Chondrocyte (in vitro differentiated cells): ENCODE measurements around the gene IQGAP1. TPM values are rescaled to one million over a fixed set of nuclear protein-coding genes. Genes with fewer than 3 reads are reported as not detected.
"Not testable (repeated sequence)": the region's sequence is repeated elsewhere in the genome, so short reads cannot be mapped to it uniquely, and the experiment has no call there.

Experiments used
- DNase-seq: peaks from one replicate; pipeline ENCODE4 v3.0.0; 2021; ENCODE audit warnings: mixed read lengths, low spot score
- H3K27ac Mint-ChIP-seq: one replicate; pipeline ENCODE4 v1.8.0; 2021; ENCODE audit warnings: mild to moderate bottlenecking, moderate library complexity, mixed read lengths; ENCODE audit not compliant: unreplicated experiment
- H3K27me3 Mint-ChIP-seq: 2 replicates; pipeline ENCODE4 v1.8.0; 2021; ENCODE audit warnings: low read depth, mixed read lengths
- H3K36me3 Mint-ChIP-seq: 2 replicates; pipeline ENCODE4 v1.8.0; 2021; ENCODE audit warnings: low read depth, mixed read lengths
- H3K4me1 Mint-ChIP-seq: 2 replicates; pipeline ENCODE4 v1.8.0; 2021; ENCODE audit warnings: low read depth, mild to moderate bottlenecking, mixed read lengths
- H3K4me3 Mint-ChIP-seq: one replicate; pipeline ENCODE4 v1.8.0; 2021; ENCODE audit warnings: mild to moderate bottlenecking, moderate library complexity, mixed read lengths; ENCODE audit not compliant: unreplicated experiment
- H3K9me3 Mint-ChIP-seq: 2 replicates; pipeline ENCODE4 v1.8.0; 2021; ENCODE audit warnings: low read depth, mixed read lengths
- total RNA-seq: library from RNA; stranded (reverse); gene quantifications from 3 replicates; pipeline ENCODE4 v1.2.1, GENCODE V29; 2021
- TF ChIP-seq, protein P1 (sequence below): fragments of 200-600 bp; sonication (generic); IDR thresholded peaks from 2 replicates; pipeline ENCODE4 v1.5.0; 2021; ENCODE audit warnings: antibody characterized with exemption, mild to moderate bottlenecking, moderate library complexity

The IQGAP1 gene
- total RNA-seq, 1 donor from 2014 or later = 209 TPM

DNA sequence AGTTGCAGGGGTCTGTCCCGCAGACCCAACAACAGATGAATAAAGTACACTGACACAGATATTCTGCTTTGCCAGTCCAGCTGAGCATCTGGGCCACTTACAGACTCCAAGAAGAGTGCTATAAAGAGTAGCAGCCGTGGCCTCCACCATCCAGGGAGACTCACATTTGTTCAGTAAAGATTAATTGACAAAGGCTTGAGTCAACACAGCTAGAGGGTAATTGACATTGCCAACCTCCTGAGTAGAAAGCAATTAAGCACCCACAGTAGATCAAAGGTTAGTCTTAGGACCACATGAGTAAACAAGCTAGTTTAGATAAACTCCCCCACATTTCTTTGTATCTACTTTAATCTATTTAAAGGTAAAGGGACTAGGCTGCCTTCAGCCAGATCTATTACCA, 125.4 kb downstream of the IQGAP1 start:
- Mint-ChIP-seq H3K36me3 (no peaks in the 10 kb centered on the region), H3K27me3 (no peaks in the 10 kb centered on the region)
- DNase-seq = no peak

DNA sequence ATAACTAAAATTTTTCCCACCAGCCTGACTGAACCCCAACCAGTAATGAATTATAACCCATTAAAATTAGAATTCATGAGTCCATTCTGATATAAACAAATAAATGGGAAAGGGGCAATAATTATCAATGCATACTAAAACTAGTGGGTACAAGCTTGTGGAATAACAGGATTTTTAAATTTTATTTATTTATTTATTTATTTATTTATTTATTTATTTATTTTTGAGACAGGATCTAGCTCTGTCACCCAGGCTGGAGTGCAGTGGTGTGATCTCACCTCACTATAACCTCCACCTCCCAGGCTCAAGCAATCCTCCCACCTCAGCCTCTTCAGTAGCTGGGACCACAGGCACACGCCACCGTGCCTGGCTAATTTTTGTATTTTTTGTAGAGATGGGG, 125.9 kb downstream of the IQGAP1 start:
- not testable (repeated sequence) for H3K27ac Mint-ChIP-seq, H3K4me1 Mint-ChIP-seq, DNase-seq, H3K36me3 Mint-ChIP-seq, H3K27me3 Mint-ChIP-seq, H3K4me3 Mint-ChIP-seq, H3K9me3 Mint-ChIP-seq

More for the DNA sequence above, 125.4 kb downstream of the IQGAP1 start:
- Mint-ChIP-seq H3K27ac (no peak overlapping the region), H3K4me1 (peaks cover 4% of the 10 kb centered on the region), H3K4me3 (no peak overlapping the region), H3K9me3 (no peaks in the 10 kb centered on the region)
- TF ChIP-seq, protein P1, sequence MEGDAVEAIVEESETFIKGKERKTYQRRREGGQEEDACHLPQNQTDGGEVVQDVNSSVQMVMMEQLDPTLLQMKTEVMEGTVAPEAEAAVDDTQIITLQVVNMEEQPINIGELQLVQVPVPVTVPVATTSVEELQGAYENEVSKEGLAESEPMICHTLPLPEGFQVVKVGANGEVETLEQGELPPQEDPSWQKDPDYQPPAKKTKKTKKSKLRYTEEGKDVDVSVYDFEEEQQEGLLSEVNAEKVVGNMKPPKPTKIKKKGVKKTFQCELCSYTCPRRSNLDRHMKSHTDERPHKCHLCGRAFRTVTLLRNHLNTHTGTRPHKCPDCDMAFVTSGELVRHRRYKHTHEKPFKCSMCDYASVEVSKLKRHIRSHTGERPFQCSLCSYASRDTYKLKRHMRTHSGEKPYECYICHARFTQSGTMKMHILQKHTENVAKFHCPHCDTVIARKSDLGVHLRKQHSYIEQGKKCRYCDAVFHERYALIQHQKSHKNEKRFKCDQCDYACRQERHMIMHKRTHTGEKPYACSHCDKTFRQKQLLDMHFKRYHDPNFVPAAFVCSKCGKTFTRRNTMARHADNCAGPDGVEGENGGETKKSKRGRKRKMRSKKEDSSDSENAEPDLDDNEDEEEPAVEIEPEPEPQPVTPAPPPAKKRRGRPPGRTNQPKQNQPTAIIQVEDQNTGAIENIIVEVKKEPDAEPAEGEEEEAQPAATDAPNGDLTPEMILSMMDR = no peak

DNA sequence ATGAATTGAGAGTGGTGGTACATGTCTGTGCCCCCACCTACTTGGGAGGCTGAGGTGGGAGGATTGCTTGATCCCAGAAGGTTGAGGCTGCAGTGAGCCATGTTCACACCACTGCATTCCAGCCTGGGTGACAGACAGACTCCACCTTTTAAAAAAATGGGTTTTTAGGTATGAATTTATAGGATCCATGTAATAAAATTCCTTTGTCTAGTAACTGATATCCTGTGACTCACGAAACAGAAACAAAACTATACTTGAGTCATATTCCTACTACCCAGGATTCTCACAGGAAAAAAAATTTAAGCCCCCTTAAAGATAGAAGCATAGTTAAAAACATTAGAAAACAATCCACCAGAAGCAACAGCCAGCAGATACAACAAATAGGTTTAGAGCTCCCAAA, 131.6 kb downstream of the IQGAP1 start:
- H3K27ac Mint-ChIP-seq = peak overlapping the region; percentile 76

DNA sequence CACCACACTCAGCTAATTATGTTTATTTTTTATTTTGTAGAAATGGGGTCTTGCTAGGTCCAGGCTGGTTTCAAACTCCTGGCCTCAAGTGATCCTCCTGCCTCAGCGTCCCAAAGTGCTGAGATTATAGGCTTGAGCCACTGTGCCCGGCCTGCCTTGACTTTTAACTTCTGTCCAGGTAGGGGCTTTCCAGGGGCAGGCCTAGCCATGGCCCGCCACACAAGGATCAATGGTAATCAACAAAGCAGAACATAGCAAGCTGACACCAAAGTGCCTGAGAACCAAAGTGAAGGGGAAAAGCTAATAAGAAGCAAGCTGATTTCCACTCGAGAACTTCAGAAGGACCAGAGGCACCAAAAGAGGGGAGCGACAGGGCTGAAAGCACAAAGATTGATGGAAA, 132.3 kb downstream of the IQGAP1 start:
- Mint-ChIP-seq H3K27me3 (no peaks in the 10 kb centered on the region), H3K4me3 (no peak overlapping the region), H3K36me3 (no peaks in the 10 kb centered on the region), H3K27ac (peak overlapping the region; percentile 29), H3K9me3 (no peaks in the 10 kb centered on the region), H3K4me1 (peaks cover 8% of the 10 kb centered on the region)
- TF ChIP-seq, protein P1 = no peak
- no peak for DNase-seq

More for the DNA sequence above, 131.6 kb downstream of the IQGAP1 start:
- no peaks in the 10 kb centered on the region for H3K9me3 Mint-ChIP-seq
- peaks cover 8% of the 10 kb centered on the region for H3K4me1 Mint-ChIP-seq
- DNase-seq = no peak
- TF ChIP-seq, protein P1 = no peak
- no peaks in the 10 kb centered on the region for H3K27me3 Mint-ChIP-seq
- H3K36me3 Mint-ChIP-seq = no peaks in the 10 kb centered on the region
- no peak overlapping the region for H3K4me3 Mint-ChIP-seq

DNA sequence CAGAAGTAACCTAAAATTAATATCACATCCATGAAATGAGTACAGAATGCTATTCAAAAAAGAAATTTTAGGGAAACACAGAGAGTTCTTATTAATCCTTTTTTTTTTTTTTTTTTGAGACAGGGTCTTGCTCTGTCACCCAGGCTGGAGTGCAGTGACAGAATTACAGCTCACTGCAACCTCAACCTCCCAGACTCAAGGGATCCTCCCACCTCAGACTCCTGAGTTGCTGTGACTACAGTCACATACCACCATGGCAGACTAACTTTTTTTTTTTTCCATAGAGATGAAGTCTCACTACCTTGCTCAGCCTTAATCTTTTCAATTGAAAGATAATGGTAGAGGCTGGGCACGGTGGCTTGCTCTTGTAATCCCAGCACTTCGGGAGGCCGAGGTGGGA, 135.3 kb downstream of the IQGAP1 start:
- DNase-seq = no peak
- Mint-ChIP-seq H3K27ac (no peak overlapping the region), H3K36me3 (no peaks in the 10 kb centered on the region), H3K4me1 (peaks cover 8% of the 10 kb centered on the region), H3K4me3 (no peak overlapping the region), H3K27me3 (no peaks in the 10 kb centered on the region), H3K9me3 (no peaks in the 10 kb centered on the region)
- TF ChIP-seq, protein P1 = no peak

DNA sequence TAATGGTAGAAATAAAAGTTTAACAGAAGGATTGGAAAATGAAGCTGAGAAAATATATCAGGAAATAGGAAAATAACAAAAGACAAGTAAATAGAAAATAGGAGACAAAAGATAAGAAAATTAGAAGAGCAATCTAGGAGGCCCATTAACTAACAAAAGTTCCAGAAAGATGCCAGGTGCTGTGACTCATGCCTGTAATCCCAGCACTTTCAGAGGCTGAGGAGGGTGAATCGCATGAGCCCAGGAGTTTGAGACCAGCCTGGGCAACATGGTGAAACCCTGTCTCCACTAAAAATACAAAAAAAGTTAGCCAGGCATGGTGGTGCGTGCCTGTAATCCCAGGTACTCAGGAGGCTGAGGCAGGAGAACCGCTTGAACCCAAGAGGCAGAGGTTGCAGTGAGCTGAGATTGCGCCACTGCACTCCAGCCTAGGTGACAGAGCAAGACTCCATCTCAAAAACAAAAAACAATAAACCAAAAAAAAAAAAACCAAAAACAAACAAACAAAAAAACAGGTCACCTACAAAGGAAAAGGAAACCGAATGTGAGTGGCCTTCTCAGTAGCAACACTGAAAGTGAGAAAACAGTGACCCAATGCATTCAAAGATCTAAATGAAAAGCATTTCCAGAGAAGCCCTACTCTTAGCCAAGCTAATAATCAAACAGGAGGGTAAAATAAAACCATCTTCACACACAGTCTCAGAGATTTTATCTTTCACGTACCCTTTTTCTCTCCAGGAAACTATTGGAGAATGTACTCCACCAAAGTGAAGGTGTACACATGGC, 136.2 kb downstream of the IQGAP1 start:
- H3K9me3 Mint-ChIP-seq, DNase-seq, H3K27me3 Mint-ChIP-seq, H3K4me3 Mint-ChIP-seq, H3K27ac Mint-ChIP-seq, H3K36me3 Mint-ChIP-seq: not testable (repeated sequence)
- peaks cover 12% of the 10 kb centered on the region for H3K4me1 Mint-ChIP-seq
